Trophoblast cell (in vitro differentiated cells and primary cell): ENCODE results near the gene ARAF.

ENCODE experiments used
- DNase-seq, 2 donors: peaks; one replicate each; pipeline ENCODE4 v3.0.0-alpha.2; 2016
- H2AFZ ChIP-seq: 2 replicates; pipeline ENCODE4 v1.6.1; 2013; ENCODE audit warnings: low read length, moderate library complexity, mild to moderate bottlenecking; ENCODE audit not compliant: insufficient read depth, poor library complexity
- H2AK5ac ChIP-seq: 2 replicates; pipeline ENCODE4 v1.6.1; 2013; ENCODE audit warnings: mild to moderate bottlenecking, low read length
- H2BK120ac ChIP-seq: 2 replicates; pipeline ENCODE4 v1.6.1; 2013; ENCODE audit warnings: low read length, mild to moderate bottlenecking, moderate library complexity; ENCODE audit not compliant: insufficient read depth, poor library complexity
- H2BK12ac ChIP-seq: 2 replicates; pipeline ENCODE4 v1.6.1; 2013; ENCODE audit warnings: mild to moderate bottlenecking, low read length, moderate library complexity
- H2BK5ac ChIP-seq: 2 replicates; pipeline ENCODE4 v1.6.1; 2013; ENCODE audit warnings: low read length, low read depth, moderate library complexity, mild to moderate bottlenecking; ENCODE audit not compliant: poor library complexity
- H3K14ac ChIP-seq: 2 replicates; pipeline ENCODE4 v1.6.1; 2013; ENCODE audit warnings: mild to moderate bottlenecking, low read length
- H3K18ac ChIP-seq: 2 replicates; pipeline ENCODE4 v1.6.1; 2013; ENCODE audit warnings: mild to moderate bottlenecking, low read length
- H3K23ac ChIP-seq: 2 replicates; pipeline ENCODE4 v1.6.1; 2013; ENCODE audit warnings: low read length
- H3K27ac ChIP-seq: 2 replicates; pipeline ENCODE4 v1.5.1; 2013; ENCODE audit warnings: low read depth, mild to moderate bottlenecking, inconsistent platforms, low read length, moderate library complexity
- H3K27me3 ChIP-seq: 2 replicates; pipeline ENCODE4 v1.6.1; 2013; ENCODE audit warnings: inconsistent platforms, mild to moderate bottlenecking, low read length, moderate library complexity; ENCODE audit not compliant: insufficient read depth
- H3K36me3 ChIP-seq, 2 experiments: 1 replicate in 1 of 2; 2 replicates in 1 of 2; pipeline ENCODE4 v1.6.1; 2013; ENCODE audit warnings: low read length in 2 of 2, mild to moderate bottlenecking in 2 of 2, moderate library complexity in 1 of 2; ENCODE audit not compliant: insufficient read depth in 2 of 2, control insufficient read depth in 1 of 2
- H3K4ac ChIP-seq: 2 replicates; pipeline ENCODE4 v1.6.1; 2013; ENCODE audit warnings: low read depth, mild to moderate bottlenecking, low read length, moderate library complexity
- H3K4me1 ChIP-seq, 2 experiments: 1 replicate in 1 of 2; 2 replicates in 1 of 2; pipeline ENCODE4 v1.6.1; 2013; ENCODE audit warnings: low read length in 2 of 2, mild to moderate bottlenecking in 2 of 2, moderate library complexity in 1 of 2; ENCODE audit not compliant: insufficient read depth in 2 of 2, control insufficient read depth in 1 of 2
- H3K4me2 ChIP-seq: 2 replicates; pipeline ENCODE4 v1.6.1; 2013; ENCODE audit warnings: inconsistent platforms, mild to moderate bottlenecking, low read length, moderate library complexity
- H3K4me3 ChIP-seq: 2 replicates; pipeline ENCODE4 v1.5.1; 2013; ENCODE audit warnings: mild to moderate bottlenecking, low read depth, low read length, inconsistent platforms
- H3K79me1 ChIP-seq: one replicate; pipeline ENCODE4 v1.6.1; 2013; ENCODE audit warnings: low read length
- H3K79me2 ChIP-seq: 2 replicates; pipeline ENCODE4 v1.6.1; 2013; ENCODE audit warnings: low read length, mild to moderate bottlenecking; ENCODE audit not compliant: control insufficient read depth, insufficient read depth, poor library complexity
- H3K9ac ChIP-seq: 2 replicates; pipeline ENCODE4 v1.6.1; 2013; ENCODE audit warnings: mild to moderate bottlenecking, low read length
- H3K9me3 ChIP-seq: 2 replicates; pipeline ENCODE4 v1.6.1; 2013; ENCODE audit warnings: low read depth, mild to moderate bottlenecking, control low read depth, inconsistent platforms, low read length; ENCODE audit not compliant: insufficient read depth
- H4K12ac ChIP-seq: 2 replicates; pipeline ENCODE4 v1.6.1; 2013; ENCODE audit warnings: low read depth, mild to moderate bottlenecking, low read length, moderate library complexity
- H4K8ac ChIP-seq: 2 replicates; pipeline ENCODE4 v1.6.1; 2013; ENCODE audit warnings: low read depth, mild to moderate bottlenecking, low read length, moderate library complexity
- H4K91ac ChIP-seq: one replicate; pipeline ENCODE4 v1.6.1; 2013; ENCODE audit warnings: low read depth, mild to moderate bottlenecking, low read length, moderate library complexity
- WGBS: extraction: QIAGEN DNeasy Blood & Tissue Kit; methylation state at CpG from one replicate; pipeline ENCODE4 v1.1.7; 2013; ENCODE audit warnings: missing lambda C conversion rate; ENCODE audit not compliant: insufficient read length, insufficient coverage; ENCODE audit errors: extremely low coverage; 5-methylcytosine and 5-hydroxymethylcytosine counted together

The ARAF gene

GRCh38 chrX:47571896-47572295, 10.9 kb downstream of the ARAF start:
- H4K12ac ChIP-seq: no peak overlapping the region
- H4K8ac ChIP-seq: no peak overlapping the region
- H3K9ac ChIP-seq: no peak overlapping the region
- no peak overlapping the region for H2BK120ac ChIP-seq
- no peak overlapping the region for H3K14ac ChIP-seq
- H3K4me1 ChIP-seq: peaks cover 12 to 18% of the 10 kb centered on the region in 2 experiments
- no peak for DNase-seq
- peaks cover 2% of the 10 kb centered on the region for H3K9me3 ChIP-seq
- no peak overlapping the region for H4K91ac ChIP-seq
- H3K4me2 ChIP-seq: no peak overlapping the region
- no peak overlapping the region for H2BK5ac ChIP-seq
- peaks cover 3% of the 10 kb centered on the region for H3K79me2 ChIP-seq
- no peak overlapping the region for H2AK5ac ChIP-seq
- peaks cover 13% of the 10 kb centered on the region for H3K79me1 ChIP-seq
- H3K18ac ChIP-seq: no peak overlapping the region
- WGBS: no CpG with 5 or more reads among the region's 13 CpGs
- H3K4me3 ChIP-seq: no peak overlapping the region
- no peak overlapping the region for H3K23ac ChIP-seq
- no peak overlapping the region for H3K4ac ChIP-seq
- no peak overlapping the region for H2BK12ac ChIP-seq
- no peak overlapping the region for H3K27ac ChIP-seq
- H2AFZ ChIP-seq: no peak overlapping the region
- H3K36me3 ChIP-seq: peaks cover 33 to 41% of the 10 kb centered on the region in 2 experiments
- no peaks in the 10 kb centered on the region for H3K27me3 ChIP-seq

DNA sequence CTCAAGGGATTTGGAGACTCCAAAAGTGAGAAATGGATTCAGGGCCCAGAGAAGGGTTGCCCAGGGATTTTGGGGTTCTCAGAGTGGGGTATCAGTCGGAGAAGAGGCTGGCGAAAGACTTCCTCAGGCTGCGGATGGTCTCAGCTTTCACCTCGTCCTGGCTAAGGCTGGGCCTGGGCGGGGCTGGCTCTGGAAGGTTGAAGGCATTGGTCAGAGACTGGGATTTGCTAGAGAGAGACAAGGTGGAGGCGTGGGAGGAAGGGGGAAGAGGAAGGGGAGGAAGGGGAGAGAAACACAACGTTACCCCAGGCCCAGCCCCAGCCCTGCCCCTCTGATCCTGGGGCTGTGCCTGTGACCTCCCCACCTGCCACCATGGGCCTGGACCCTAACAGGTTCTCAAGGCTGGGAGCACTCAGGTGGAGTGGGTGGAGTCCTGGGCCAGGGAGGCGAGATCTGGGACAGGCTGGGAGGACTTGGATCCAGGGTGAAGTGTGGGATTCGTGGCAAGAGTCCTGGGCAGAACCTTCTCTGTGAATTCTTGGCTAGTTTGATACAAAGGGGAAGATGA, 11.9 kb downstream of the ARAF start:
- peak overlapping the region; percentile 65 for H3K4ac ChIP-seq
- no peaks in the 10 kb centered on the region for H3K27me3 ChIP-seq
- peak overlapping the region; percentile 40 for H3K18ac ChIP-seq
- no peak overlapping the region for H3K4me3 ChIP-seq
- peaks cover 3% of the 10 kb centered on the region for H3K79me2 ChIP-seq
- H3K4me2 ChIP-seq: no peak overlapping the region
- H2BK12ac ChIP-seq: peak overlapping the region; percentile 65
- WGBS: no CpG with 5 or more reads among the region's 9 CpGs
- H4K8ac ChIP-seq: peak overlapping the region; percentile 51
- DNase-seq: no peak
- no peak overlapping the region for H3K23ac ChIP-seq
- no peak overlapping the region for H3K9ac ChIP-seq
- peak overlapping the region; percentile 76 for H4K91ac ChIP-seq
- peaks cover 14% of the 10 kb centered on the region for H3K79me1 ChIP-seq
- H3K36me3 ChIP-seq: peaks cover 28 to 34% of the 10 kb centered on the region in 2 experiments
- H4K12ac ChIP-seq: no peak overlapping the region
- H3K4me1 ChIP-seq: peaks cover 17 to 24% of the 10 kb centered on the region in 2 experiments
- peak overlapping the region; percentile 76 for H2BK120ac ChIP-seq
- peak overlapping the region; percentile 34 for H3K14ac ChIP-seq
- peak overlapping the region; percentile 33 for H2BK5ac ChIP-seq
- peak overlapping the region; percentile 45 for H2AFZ ChIP-seq
- peak overlapping the region; percentile 84 for H2AK5ac ChIP-seq
- peaks cover 2% of the 10 kb centered on the region for H3K9me3 ChIP-seq
- peak overlapping the region; percentile 93 for H3K27ac ChIP-seq

DNA sequence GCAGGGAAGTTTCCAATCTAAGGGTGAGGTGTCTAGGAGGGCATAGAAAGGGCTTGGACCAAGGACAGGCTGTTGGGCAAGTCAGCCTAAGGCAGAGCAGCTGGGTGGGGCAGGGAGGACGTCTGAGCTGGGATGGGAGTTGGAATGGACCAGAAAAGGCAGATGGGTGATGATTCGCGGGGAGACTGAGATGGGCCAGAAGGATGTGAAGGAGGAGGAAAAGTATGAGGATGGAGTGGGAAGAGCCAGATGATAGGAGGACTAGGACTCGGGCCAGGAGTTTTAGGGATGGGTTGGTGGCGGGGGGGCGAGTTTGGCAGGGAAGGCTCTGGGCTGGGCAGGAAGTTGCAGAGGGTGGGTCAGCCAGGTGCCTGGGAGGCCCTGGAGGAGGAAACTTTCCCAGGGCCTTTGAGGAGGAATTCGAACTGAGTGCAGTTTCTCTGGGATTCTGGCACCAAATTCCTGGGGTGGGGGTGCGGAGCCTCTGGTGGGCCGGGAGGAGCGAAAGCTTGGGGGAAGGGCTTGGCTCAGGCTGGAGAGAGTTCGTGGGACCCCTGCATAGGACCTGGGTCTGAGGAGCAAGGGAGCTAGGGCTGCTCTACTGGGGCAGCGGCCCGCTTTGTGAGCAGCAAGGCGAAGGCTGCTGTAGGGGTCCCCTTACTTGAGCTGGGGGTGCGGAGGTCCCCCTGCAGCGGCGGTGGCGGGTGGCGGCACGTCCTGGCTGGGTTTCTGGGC, 12.5 kb downstream of the ARAF start:
- H3K18ac ChIP-seq: peak overlapping the region; percentile 99
- no peaks in the 10 kb centered on the region for H3K27me3 ChIP-seq
- H4K12ac ChIP-seq: peak overlapping the region; percentile 69
- H3K27ac ChIP-seq: peak overlapping the region; percentile 93
- H3K4me3 ChIP-seq: peak overlapping the region; percentile 43
- no peak overlapping the region for H3K23ac ChIP-seq
- H3K79me1 ChIP-seq: peaks cover 15% of the 10 kb centered on the region
- H2BK12ac ChIP-seq: peak overlapping the region; percentile 91
- peak overlapping the region; percentile 28 for H3K9ac ChIP-seq
- no peak for DNase-seq
- H4K8ac ChIP-seq: peak overlapping the region; percentile 97
- H3K4me1 ChIP-seq: peaks cover 22 to 29% of the 10 kb centered on the region in 2 experiments
- peak overlapping the region; percentile 70 for H2AFZ ChIP-seq
- peak overlapping the region; percentile 93 for H3K4ac ChIP-seq
- peak overlapping the region; percentile 99 for H2BK5ac ChIP-seq
- peak overlapping the region; percentile 99 for H4K91ac ChIP-seq
- peaks cover 25 to 31% of the 10 kb centered on the region in 2 experiments for H3K36me3 ChIP-seq
- WGBS: no CpG with 5 or more reads among the region's 20 CpGs
- peak overlapping the region; percentile 98 for H2BK120ac ChIP-seq
- peak overlapping the region; percentile 99 for H3K14ac ChIP-seq
- peaks cover 3% of the 10 kb centered on the region for H3K79me2 ChIP-seq
- peak overlapping the region; percentile 42 for H3K4me2 ChIP-seq
- peaks cover 2% of the 10 kb centered on the region for H3K9me3 ChIP-seq
- H2AK5ac ChIP-seq: peak overlapping the region; percentile 92

DNA sequence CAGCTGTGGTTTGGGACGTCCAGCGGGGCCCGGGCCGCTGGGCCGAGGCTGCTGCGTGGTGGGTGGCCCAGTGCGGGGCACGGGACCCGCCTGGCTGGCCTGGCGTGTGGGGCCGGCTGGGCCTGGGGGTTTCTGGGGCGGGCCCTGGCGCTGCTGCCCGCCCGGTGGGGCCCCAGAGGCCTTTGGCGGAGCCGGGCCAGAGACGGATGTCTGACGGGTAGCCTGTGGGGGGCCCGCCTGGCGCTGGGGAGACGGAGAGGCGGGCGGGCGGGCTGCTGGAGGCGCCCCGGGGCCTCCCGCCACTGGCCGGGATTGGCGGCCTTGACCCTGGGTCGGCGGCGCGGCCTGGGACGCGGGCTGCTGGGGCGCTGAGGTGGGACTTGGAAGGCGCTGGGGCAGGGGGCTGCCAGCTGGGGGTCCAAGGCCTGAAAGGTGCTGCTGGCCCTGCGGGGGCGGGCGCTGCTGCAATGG, 13.1 kb downstream of the ARAF start:
- Histone ChIP-seq H3K36me3 (peaks cover 21 to 26% of the 10 kb centered on the region in 2 experiments), H3K79me2 (peaks cover 3% of the 10 kb centered on the region), H3K4me2 (peak overlapping the region; percentile 42), H3K4me1 (peaks cover 22 to 29% of the 10 kb centered on the region in 2 experiments), H3K9ac (no peak overlapping the region), H2AFZ (peak overlapping the region; percentile 74), H2BK12ac (peak overlapping the region; percentile 93), H4K8ac (peak overlapping the region; percentile 97), H4K12ac (peak overlapping the region; percentile 92), H3K79me1 (peaks cover 15% of the 10 kb centered on the region), H2BK5ac (peak overlapping the region; percentile 99), H3K23ac (no peak overlapping the region), H3K4me3 (peak overlapping the region; percentile 43), H3K27ac (peak overlapping the region; percentile 93), H3K14ac (peak overlapping the region; percentile 99), H3K27me3 (no peaks in the 10 kb centered on the region), H3K9me3 (peaks cover 2% of the 10 kb centered on the region), H2BK120ac (peak overlapping the region; percentile 98), H2AK5ac (peak overlapping the region; percentile 92), H3K18ac (peak overlapping the region; percentile 99), H4K91ac (peak overlapping the region; percentile 99), H3K4ac (peak overlapping the region; percentile 93)
- WGBS: no CpG with 5 or more reads among the region's 41 CpGs
- DNase-seq: no peak
